Breast epithelium (tissue), 3 donors: Measurements from ENCODE around the gene CENPT.

Experiments
- CTCF ChIP-seq, 3 donors: fragments of 450-650 bp; IDR thresholded peaks; one replicate each; pipeline ENCODE4 v1.5.1; 2016 to 2017; ENCODE audit warnings: antibody characterized with exemption in 3 of 3, mild to moderate bottlenecking in 3 of 3, moderate library complexity in 3 of 3
- POLR2AphosphoS5 ChIP-seq, 3 donors: sonication (generic); formaldehyde crosslinking; IDR thresholded peaks; one replicate each; pipeline ENCODE4 v1.6.1; 2017; ENCODE audit warnings: antibody characterized with exemption in 3 of 3

- no peak for TF ChIP-seq POLR2AphosphoS5 (IDR thresholded peaks at IDR 0.05)
- no peak for TF ChIP-seq CTCF (IDR thresholded peaks at IDR 0.05)
These were observed 17.1 kb upstream of the CENPT start for GRCh38 chr16:67864594-67864993.
